GM23338 (cell line): ENCODE measurements around the gene C6orf52.
"Not testable (repeated sequence)": the region's sequence is repeated elsewhere in the genome, so short reads cannot be mapped to it uniquely, and the experiment has no call there.

Experiments
- CTCF ChIP-seq, 2 experiments: fragments of 200-600 bp in 1 of 2; sonication (generic) in 1 of 2; conservative IDR thresholded peaks; 2 replicates each; pipeline versions ENCODE4 v1.5.1 to v1.6.1; 2016 to 2017; ENCODE audit warnings: antibody characterized with exemption in 2 of 2, low read depth in 2 of 2, mild to moderate bottlenecking in 2 of 2, moderate library complexity in 1 of 2
- EZH2 ChIP-seq: fragments of 200-600 bp; sonication (generic); IDR thresholded peaks from one replicate; pipeline ENCODE4 v1.8.0; 2017; ENCODE audit warnings: antibody characterized with exemption, mild to moderate bottlenecking, low read depth; ENCODE audit not compliant: unreplicated experiment
- JUNB ChIP-seq: IDR thresholded peaks from one replicate; pipeline ENCODE4 v1.6.1; 2016; ENCODE audit warnings: antibody characterized with exemption; ENCODE audit not compliant: unreplicated experiment
- POLR2AphosphoS5 ChIP-seq: IDR thresholded peaks from 2 replicates; pipeline ENCODE4 v1.6.1; 2016; ENCODE audit warnings: antibody characterized with exemption, low read depth

GRCh38 chr6:10741643-10742042, 47.2 kb upstream of the C6orf52 start:
- TF ChIP-seq JUNB; POLR2AphosphoS5; CTCF (conservative IDR thresholded peaks at IDR 0.05; ENCODE audit: low read depth in 2 of 2); EZH2: not testable (repeated sequence)
